Jurkat, Clone E6-1 (cell line): Measurements from ENCODE around the gene GOLGA6C. TPM values are rescaled to one million over a fixed set of nuclear protein-coding genes. Genes with fewer than 3 reads are reported as not detected.
"Not testable (repeated sequence)": the region's sequence is repeated elsewhere in the genome, so short reads cannot be mapped to it uniquely, and the experiment has no call there.

Source experiments
- DNase-seq: peaks from one replicate; pipeline ENCODE4 v3.0.0-alpha.2; 2011; ENCODE audit warnings: low read depth, low spot score
- H3K4me3 ChIP-seq: 2 replicates; pipeline ENCODE4 v1.5.1; 2011; ENCODE audit warnings: mild to moderate bottlenecking, low read length, control low read depth, moderate library complexity
- polyA plus RNA-seq: library from polyadenylated mRNA; unstranded; fragments of >200 nt; gene quantifications from one replicate; pipeline ENCODE4 v1.2.1, GENCODE V29; 2012; ENCODE audit warnings: missing spikeins; ENCODE audit not compliant: insufficient read length, insufficient read depth

Gene GOLGA6C
- not detected for polyA plus RNA-seq

DNA sequence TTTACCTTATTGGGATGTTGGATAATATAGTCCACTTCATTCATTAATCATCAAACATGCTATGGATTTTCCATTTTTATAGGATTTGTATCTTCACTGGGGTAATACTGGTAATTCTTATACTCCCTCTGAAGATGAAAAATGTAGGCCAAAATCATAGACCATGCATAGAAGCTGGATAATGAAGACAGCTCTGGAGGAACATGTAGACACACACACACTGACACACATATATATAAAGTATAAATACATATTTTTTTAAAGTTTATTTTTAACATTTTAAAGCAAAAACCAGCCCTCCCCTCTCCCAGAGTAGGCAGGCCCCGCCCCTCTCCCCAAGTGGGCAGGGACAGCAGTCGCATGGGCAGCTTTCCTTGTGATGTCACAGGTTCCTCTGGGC is at the start of gene GOLGA6C:
GOLGA6C (plus strand) TSS at position 301 of the 400 bp plus-strand sequence. CDS start 265 bp downstream, outside the sequence.
- not testable (repeated sequence) for DNase-seq, H3K4me3 ChIP-seq

DNA sequence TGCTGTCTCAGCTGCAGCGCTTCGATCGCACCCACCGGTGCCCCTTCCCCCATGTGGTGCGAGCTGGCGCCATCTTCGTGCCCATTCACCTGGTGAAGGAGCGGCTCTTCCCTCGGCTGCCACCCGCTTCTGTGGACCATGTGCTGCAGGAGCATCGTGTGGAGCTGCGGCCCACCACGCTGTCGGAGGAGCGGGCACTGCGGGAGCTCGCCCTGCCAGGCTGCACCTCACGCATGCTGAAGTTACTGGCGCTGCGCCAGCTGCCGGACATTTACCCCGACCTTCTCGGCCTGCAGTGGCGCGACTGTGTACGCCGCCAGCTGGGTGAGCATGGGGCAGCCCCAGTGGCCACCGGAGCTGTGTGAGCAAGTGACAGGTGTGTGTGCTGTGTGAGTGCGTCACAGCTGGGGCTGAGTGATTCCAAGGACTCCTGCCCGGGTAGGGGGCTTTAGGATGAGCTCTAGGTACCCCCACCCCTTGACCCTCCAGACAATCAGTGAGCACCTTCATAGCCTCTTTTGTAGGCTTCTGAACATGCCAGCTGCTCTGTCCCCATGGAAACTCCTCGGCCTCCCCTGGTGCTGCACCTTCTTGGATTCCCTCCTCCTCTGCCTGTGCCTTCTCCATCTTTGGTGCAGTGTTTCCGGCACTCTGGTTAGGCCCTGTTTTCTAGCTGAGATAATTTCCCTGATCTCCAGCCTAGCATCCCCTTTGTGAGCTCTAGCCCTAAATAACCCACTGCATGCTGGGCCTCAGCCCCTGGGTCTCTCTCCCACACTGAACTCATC is 49.4 kb upstream of the GOLGA6C start:
- no peak for DNase-seq
- H3K4me3 ChIP-seq, result no peak overlapping the region

- no peak overlapping the region for H3K4me3 ChIP-seq
- DNase-seq, result no peak
These were observed 48.9 kb upstream of the GOLGA6C start for GRCh38 chr15:75209289-75209676.

GRCh38 chr15:75210811-75211230 is 47.3 kb upstream of the GOLGA6C start:
- DNase-seq, result no peak
- H3K4me3 ChIP-seq, result no peak overlapping the region

GRCh38 chr15:75211436-75212199 is 46.5 kb upstream of the GOLGA6C start:
- H3K4me3 ChIP-seq, result no peak overlapping the region
- DNase-seq, result no peak

- H3K4me3 ChIP-seq, result no peak overlapping the region
- DNase-seq, result no peak
These were observed 45.8 kb upstream of the GOLGA6C start for GRCh38 chr15:75212200-75212858.

DNA sequence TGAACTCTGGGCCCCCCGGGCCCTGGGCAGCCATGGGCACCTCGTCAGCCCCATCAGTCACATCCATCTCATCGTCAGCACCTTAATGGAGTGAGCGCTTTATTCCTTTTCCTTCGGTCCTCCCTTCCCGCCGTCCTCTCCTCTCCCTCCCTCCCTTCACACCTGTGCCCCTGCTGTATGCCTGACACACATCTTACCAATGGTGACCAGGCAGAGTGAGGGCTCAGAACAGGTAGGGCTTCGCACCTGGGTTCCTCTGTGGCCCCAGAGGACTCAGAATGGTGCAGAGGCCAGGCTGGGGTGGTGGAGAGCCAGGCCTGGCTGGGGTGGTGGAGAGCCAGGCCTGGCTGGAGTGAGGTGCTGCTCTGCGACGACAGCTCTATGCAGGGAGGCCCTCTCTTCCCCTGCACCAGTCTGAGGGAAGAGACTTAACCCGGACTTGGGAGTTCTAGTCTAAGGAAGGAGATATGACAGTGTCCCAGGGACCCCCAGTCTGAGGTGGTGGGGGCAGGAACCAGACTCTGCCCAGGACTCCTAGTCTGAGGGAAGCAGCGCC is 44.8 kb upstream of the GOLGA6C start:
- no peak overlapping the region for H3K4me3 ChIP-seq
- no peak for DNase-seq

GRCh38 chr15:75213768-75214221 is 44.3 kb upstream of the GOLGA6C start:
- H3K4me3 ChIP-seq, result no peak overlapping the region
- no peak for DNase-seq

DNA sequence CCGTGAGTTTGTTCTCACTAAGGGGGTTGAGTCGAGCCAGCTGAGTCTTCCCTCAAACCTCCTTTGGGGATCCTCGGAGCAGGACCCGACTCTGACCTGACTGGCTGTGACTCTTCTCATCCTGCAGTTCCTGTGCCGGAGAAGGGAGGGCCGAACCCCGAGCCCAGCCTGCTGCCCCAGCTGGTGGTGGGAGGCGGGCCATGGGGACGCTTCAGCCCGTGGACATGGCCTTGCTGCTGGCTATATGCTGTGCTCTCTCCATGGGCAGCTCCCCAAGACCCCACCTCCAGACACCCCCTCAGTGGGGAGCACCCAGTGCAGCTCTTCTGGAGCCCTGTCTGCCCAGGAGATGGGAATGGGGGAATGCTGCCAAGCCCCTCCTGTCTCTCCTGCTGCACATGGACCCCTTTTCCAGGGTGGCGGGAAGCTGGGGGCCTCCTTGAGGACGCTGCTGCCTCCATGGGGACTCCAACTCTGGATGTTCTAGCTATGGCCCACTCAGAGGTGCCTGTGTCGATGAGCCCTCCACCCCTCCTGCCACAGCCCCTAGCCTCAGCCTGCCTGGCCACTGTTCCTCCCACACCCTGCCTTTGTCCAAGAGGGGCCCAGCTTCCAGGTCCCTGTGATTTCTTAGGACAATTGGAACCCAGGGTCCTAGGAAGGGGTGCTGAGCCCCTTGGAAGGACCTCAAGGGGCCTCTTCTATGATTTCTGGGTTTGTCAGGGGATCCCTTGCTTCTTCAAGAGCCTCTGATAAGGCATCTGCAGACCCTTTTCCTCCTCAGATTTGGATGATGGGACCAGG is 43.6 kb upstream of the GOLGA6C start:
- no peak for DNase-seq
- H3K4me3 ChIP-seq, result no peak overlapping the region

GRCh38 chr15:75215107-75216004 is 42.8 kb upstream of the GOLGA6C start:
- H3K4me3 ChIP-seq, result no peak overlapping the region
- DNase-seq, result no peak

DNA sequence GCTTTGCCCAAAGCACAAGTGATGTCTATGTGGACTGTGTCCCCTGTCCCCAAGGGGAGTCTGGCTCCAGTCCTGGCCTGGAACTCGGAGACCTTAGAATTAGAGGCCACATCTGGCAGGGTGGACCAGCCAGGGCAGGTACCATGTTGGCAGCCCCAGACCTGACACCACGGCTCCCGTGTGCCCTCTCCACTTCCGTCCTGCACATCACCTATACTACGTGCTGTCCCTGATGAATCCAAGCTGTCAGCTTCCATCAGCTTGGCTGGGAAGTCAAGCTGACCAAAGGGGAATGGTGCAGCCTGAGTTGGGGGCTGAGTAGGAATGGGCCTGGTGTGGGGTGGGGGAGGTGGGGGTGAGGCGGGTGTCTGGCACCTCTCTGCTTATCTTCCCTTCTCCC is 41.1 kb upstream of the GOLGA6C start:
- H3K4me3 ChIP-seq, result no peak overlapping the region
- no peak for DNase-seq

GRCh38 chr15:75217574-75217973 is 40.6 kb upstream of the GOLGA6C start:
- not testable (repeated sequence) for DNase-seq, H3K4me3 ChIP-seq

DNA sequence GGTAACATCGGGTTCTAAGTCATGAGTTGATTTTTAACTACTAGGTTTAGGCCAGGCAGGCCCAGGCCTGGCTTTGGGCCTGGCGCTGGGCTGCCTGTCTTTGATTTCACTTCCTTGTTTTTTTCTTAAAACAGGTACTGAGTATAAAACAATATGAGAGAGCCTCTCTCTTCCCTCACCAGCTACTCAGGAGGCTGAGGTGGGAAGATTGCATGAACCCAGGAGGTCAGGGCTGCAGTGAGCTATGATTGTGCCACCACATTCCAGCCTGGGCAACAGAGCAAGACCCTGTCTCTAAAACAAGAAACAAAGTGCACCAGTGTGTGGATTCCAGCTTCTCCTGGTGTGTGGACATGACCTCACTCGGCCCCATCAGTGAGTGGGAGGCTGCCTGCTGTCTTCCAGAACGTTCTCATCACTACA is 38.6 kb upstream of the GOLGA6C start:
- H3K4me3 ChIP-seq, DNase-seq: not testable (repeated sequence)

DNA sequence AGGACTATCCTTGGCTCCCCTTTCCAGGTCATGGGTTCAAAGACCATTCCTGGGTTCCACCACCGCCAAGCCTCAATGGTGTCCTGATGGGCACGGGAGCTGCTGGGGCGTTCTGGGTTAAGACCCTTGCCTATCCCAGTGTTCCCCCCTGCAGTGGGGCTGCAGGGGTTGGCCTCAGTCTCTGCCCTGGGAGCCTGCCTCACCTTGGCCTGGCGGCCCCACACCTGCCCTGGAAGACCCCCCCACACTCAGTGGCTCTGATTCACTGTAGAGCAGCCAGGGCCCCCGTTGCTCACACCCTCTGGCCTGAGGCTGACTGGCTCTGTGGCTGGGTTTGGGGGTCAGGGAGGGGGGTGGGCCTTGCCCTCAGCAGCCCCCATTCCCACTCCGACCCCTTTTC is 34.4 kb upstream of the GOLGA6C start:
- DNase-seq, result no peak
- H3K4me3 ChIP-seq, result no peak overlapping the region

DNA sequence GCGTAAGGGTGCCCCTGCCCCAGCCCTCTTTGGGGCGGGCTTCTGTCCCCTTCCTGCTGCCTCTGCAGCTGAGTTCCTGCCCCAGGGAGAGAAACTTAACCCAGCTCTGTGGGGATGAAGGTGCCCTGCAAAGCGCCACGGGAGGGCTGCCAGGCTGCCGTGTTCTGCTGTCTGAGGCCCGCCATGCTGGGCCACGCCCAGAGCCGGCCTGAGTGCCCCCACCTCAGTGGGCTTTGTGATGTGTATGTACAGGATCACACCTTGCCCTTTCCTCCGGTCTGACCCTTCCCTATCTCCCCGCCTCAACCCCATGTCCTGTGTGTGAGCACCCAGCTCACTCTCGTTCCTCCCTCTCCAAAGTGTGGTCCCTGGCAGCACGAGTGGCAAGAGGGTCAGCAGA is 33.9 kb upstream of the GOLGA6C start:
- H3K4me3 ChIP-seq, result no peak overlapping the region
- no peak for DNase-seq

DNA sequence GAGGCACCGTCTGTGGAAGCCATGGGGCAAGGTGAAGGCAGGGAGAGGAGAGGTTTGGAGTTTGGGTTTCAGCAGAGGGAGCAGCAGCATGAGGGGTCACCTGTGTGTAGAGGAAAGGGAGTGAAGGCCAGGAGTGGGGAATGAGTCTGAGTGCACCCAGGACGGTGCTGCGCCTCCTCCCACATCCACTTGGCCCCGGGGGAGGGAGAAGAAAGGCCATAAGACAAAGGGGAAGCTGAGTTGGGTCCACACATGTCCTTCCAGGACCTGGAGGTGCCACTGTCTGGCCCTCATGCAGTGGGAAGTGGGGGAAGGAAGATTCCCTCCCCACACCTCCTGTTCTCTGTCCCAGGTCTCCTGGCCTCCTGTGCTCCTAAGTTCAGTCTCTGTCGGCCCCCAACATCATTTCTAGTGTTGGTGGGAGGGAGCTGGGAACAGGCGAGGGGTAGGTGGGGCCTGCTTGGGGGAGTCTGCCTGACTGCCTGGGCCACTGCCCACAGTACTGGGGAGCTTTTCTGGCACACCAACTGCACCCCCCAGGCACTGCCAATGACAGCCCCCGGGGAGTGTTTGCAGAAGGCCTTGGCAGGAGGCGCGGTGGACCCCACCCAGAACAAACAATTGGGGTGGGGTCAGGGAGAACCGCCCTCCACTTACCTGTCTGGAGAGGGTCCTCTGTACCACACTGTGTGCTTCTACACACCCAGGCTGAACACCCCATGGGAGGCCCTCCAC is 32.9 kb upstream of the GOLGA6C start:
- DNase-seq, H3K4me3 ChIP-seq: not testable (repeated sequence)
